ENCODE data around the gene EIF2D.
"Not testable (repeated sequence)": the region's sequence is repeated elsewhere in the genome, so short reads cannot be mapped to it uniquely, and the experiment has no call there.

Gene EIF2D, protein sequence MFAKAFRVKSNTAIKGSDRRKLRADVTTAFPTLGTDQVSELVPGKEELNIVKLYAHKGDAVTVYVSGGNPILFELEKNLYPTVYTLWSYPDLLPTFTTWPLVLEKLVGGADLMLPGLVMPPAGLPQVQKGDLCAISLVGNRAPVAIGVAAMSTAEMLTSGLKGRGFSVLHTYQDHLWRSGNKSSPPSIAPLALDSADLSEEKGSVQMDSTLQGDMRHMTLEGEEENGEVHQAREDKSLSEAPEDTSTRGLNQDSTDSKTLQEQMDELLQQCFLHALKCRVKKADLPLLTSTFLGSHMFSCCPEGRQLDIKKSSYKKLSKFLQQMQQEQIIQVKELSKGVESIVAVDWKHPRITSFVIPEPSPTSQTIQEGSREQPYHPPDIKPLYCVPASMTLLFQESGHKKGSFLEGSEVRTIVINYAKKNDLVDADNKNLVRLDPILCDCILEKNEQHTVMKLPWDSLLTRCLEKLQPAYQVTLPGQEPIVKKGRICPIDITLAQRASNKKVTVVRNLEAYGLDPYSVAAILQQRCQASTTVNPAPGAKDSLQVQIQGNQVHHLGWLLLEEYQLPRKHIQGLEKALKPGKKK

DNA sequence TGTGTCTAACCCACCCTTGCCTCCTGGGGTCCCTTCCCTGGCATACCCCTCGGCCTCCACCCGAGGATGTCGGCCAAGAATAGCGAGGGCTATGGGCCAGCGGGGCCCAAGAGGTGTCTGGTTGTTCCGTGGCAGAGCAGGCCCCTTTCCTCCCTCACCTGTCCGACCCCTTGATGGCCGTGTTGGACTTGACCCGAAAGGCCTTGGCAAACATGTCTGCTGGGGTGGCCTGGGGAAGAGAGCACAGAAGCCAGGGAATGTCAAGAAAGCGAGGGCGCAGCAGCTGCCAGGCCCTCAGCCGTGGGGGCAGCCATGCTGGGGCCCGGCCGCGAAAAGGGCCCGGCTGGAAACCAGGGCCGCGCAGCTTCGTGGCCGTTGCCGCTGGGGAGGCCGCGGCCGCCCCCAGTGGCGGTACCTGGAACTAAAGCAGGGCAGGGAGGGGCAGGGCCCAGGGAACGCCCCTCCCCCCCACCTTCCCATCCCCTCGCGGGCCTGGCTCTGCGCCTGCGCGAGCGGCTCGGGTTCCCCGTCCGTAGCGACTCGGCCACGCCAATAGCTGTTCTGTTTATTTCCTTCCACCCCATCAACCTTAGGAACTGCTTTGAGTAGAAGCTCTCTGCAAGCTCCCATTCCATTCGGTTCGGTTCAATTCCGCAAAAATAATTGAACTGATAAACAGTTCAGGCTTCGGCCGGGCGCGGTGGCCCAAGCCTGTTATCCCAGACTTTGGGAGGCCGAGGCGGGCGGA is at the start of gene EIF2D:
TSS of gene EIF2D (minus strand) at position 337 of the 748 bp plus-strand sequence. CDS start at position 214, 123 bp downstream.
- DNase-seq, result peak; percentile 93

DNA sequence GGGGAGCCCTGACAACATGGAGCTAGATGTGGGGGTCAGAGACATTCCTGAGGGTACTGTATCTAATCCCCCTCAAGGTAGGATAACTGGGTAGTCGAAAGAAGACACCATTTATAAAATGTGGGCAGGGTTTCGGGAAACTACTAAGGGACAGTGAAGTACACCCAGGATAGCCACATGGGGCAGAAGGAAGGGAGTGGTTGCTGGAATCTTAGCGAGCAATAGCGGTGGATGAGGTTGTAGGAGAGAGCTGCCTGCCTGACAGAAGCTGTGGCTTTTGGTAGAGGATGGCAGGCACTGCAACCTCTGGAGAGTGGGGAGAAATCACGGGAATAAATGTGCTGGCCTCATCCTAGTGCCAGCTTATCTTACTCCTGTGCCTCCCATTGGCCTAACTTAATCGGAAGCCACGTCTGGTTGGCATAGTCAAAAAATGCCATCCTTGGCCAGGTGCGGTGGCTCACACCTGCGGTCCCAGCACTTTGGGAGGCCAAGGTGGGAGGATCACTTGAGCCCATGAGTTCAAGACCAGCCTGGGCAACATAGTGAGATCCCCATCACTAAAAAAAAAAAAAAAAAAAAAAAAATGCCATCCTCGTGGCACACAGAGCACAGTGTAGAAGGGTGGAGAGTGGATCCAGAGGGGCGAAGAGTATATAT is 49.0 kb upstream of the EIF2D start:
- DNase-seq, result no peak

DNA sequence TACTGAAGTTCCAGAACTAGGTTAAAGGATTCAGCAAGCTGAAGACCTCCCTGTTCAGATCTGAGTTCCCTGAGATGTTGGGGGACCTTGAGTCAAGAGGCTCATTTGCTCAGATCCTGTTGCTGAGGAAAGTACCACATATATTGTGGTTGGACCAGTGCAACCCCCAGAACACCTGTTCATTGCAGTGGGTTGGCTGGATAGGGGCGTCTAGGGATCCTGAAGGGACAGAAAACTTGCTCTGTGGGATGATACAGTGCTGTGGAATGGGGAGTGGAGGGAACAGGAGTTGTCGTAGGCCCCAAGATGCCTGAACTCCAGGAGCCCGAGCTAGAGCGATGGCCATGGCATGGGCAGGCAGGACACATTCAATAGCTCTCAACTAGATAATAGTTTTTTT is 47.9 kb upstream of the EIF2D start:
- no peak for DNase-seq

DNA sequence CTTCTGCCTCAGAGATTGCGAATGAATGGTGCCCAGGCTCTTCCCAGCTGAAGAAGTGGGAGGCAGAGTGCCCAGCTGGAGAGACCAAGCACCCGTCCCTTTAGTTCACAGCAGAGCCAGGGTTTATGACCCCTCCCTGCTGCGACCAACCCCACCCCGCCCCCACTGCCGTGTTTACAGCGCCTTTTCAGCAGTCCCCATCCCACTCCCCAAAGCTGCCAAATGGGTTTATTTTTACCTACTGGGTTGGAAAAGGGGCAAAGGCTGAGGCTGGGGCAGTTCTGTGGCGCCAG is 46.7 kb upstream of the EIF2D start:
- no peak for DNase-seq

DNA sequence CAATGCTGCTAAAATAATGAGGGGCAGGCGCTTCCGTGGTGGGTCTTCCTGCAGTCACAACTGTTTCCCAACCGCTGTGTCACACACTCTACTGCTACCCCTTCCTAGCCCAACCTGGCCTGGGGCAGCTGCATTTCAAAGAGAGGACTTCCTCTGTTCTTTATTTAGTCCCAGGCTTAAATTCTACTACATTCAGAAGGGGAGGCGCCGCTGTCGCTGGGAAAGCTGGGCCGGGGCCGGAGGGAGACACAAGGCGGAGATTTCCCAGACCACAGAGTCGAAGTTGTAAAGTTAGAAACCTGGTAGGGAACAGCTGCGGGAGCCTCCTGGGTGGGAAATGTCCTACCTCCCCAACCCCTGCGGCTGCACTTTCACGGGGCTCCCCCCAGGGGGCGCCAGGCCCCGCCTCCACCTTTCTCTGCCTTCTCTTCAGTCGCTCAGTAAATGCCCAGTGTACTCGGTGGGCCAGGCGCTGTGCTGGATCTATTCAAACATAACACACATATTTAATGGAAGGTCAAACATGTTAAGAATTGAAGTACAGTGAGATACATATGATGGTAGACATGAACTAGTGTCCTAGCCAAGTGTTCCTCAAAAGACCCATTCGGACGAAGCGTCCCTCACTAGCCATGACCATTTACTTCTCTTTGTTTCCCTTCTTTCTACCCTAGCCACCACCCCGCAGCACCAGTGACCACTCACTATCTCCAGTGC is 46.2 kb upstream of the EIF2D start:
- peak; percentile 48 for DNase-seq

DNA sequence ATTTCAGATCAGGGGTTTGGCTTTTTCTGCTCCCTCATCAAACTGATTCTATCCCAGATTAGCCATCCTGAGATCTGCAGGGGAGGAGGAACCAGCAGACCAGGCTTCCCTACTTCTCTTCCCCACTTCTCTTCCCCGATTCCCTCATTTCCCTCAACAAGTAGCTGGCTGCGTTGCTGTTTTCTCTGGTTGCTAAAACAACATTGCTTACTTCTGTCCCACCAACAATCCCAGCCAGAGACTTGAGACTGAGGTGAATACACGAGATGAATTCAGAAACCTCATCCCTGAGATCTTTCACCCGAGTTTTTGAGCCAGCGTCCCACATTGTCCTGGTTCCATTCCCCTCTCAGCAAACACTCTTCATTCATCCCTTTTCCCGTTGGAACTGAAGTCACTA is 45.5 kb upstream of the EIF2D start:
- no peak for DNase-seq

DNA sequence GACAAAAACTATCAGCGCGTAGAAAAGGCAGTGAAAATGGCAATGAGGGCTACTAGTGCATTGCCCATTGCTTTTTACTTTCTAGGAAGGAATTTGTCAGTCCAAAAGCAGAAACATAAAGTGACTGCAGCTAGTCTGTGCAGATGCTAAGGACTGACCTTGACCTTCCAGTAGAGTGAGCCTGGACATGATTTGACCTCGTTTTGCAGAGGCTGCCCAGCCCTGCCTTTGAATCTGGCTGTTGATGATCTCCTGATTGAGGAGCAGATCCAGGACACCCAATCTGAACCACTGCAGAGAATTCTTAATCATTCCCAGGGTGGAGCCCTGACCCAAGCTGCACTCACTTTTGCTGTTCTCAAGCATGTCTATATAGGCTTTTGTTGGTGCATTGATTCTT is 44.7 kb upstream of the EIF2D start:
- no peak for DNase-seq

DNA sequence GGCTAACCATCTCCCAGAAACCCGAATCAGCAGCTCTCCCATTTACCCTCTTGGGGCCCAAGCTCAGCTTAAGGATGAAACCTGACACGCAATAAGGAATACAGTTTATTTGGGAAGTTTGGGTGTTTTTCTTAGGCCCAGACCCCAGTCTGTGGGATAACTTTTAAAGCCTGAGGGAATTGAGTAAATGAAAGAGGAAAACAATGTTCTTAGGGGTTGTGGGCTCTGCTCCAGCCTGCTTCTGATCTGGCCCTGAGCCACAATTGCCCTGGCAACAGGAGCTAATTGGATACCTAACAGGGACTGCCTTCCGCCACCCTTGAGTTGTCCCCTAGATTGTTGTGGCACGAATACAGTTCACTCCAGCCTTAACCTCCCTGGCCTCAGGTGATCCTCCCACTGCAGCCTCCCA is 43.2 kb upstream of the EIF2D start:
- no peak for DNase-seq

DNA sequence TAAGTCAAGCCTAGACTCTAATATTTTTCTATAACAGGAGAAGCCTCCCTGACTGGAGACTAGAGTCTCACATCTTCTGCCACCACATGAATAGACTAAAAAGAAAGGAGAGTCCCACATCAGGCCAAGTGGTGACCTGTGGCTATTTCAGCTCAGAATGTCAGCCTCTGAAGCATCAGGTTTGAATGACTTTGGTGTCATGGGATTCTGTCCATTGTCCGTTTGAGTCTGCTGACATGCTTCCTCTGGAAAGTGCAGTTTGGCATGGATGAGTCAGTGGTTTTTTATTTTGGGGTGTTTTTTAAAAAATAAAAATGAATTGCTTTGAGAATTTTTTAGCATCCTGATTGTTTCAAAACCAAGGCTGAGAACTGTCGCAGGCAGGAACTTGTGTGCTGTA is 42.6 kb upstream of the EIF2D start:
- no peak for DNase-seq

DNA sequence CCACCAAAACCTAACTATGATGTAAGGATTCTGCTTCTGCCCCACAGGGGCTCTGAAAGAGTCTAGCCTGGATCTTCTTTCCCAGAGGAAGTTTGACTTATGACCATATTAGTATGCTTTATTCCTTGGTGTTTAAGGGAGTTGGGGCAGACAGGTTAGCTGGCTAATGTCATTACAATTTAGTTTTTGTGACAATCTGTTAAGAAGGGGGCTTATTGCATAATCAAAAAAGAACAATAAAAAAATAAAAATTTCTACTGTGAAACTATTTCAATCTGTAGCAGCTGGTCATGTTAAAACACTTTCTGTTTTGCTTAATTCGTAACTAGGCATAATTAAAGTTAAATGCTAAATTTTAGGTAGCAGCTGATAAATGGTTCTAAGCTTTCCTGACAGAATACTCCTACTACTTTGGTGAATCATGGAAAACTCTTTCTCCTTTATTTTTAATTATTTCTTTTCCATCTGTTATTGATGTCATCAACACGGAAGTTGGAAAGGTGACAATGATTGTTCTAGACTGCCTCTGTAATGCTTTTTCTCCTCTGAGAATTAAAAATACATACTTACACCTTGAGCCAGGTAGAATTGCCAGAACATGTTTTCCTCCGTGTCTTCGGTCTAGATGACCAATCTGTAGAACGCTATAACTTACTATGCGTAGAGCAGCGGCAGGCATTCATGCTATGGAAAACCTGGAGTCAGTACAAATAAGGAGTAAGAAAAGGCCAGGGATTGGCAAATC is 41.6 kb upstream of the EIF2D start:
- DNase-seq, result no peak

DNA sequence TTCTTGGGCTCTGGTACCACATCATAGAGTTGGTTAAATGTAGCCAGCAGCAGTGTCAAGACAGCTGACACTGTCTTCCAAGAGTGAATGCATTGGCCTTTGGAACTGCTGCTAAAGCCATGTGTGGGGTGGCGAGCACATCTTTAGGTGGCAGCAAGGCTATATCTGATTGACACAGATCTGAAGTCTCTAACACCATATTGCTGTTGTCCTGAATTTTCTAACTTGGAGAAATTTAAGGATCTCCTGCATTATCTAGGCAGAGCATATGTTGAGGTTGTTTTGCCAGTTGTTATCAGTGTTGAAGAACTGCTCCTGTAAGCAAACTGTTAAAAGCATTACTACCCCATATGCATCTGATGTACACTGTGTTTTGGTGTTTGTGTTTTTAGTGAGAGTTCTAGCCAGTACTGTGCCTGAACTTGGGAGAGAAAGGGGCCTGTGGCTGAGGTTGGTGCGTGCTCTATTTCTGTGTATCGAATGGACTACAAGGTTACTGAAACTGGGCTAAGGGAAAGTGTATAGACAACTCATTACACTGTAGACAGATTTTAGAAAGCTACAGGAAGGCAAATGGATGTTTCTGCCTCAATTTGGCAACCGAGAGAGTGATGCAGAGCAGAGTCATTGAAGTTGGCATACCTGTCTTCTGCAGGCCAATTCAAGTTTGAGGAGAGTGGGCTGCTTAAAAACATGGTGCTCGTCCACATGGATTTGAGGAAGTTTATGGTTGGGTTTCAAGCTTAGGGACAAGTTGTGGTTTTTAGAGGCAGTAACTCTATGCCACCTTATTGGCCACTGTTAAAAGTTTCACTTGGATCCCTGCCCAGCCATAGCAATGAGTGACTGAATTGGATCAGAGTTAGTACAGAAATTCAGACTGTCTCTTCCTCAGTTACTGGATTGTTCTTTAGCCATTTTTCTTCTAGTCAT is 40.0 kb upstream of the EIF2D start:
- DNase-seq, result no peak

DNA sequence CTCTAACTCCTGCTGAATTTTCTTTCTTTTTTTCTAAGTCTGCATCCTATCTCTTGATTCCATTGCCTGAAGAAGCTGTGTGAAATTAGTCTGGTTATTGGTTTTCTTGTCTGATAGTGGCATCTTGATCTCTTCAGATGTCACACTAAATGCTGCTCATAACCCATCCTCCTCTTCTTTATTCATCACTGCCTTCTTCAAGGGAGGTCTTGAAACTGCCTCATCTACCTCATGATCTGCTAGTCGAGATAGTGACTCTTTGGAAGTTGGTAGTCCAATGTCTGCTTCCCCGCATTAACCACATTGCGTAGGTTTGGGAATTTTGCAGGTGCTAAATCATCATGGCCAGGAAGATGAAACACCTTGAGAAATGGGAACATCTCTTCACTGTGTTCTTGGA is 38.7 kb upstream of the EIF2D start:
- DNase-seq, result no peak

DNA sequence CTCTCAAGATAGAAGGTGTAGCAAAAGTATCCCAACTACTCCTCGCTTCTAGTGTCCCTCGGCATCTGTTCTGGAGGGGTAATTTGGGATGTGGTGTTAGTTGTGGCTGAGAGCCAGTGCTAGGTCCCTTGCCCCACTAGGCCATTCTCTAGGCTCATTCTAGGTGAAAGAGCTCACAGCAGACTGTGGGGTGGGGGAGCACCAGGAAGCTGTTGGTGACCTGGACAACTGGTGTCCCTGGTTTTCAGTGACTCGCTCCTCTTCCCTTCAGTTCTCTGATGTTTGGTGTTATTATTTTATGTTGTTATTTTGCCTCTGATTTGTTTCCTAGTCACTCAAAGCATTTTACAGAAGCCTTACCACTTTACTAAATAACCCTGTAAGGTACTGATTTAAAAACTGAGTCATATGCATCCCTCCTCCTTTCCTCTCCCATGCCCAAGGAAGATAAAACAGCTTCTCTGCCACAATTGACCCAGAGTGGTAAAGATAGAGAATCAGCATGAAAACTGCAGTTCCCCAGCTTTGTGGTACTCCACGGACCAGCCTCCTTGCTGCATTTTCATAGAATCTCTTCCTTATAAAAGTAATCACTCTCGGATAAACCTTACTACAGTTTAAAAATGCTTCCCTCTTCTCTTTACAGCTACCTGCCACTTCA is 37.1 kb upstream of the EIF2D start:
- no peak for DNase-seq

DNA sequence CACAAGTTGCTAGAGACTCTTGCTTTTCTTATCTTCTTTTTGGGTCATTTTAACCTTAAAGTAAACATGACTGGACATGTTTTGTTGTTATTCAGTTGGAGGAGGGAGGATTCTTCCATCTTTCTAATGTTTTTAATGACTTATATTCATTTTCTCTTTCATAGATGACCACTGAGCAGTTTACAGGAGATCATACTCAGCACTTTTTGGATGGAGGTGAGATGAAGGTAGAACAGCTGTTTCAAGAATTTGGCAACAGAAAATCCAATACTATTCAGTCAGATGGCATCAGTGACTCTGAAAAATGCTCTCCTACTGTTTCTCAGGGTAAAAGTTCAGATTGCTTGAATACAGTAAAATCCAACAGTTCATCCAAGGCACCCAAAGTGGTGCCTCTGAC is 35.0 kb upstream of the EIF2D start:
- DNase-seq, result no peak

DNA sequence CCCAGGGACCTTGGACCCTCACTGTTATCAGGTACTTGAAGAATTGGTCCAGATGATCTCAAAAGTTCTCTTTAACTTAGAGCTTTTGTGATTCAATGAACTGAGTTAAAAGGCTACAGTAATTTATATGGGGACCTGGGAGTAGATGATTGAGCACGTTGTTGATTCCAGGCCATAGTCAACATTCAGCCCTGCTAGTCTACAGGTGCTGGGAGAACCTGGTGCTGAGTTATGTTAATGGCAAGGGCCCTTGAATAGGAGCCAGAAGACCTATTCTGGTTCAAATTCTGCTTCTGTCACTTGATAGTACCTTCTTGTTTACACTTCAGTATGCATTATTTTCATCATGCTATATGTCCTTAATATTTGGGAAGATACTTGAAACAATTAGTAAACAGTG is 34.2 kb upstream of the EIF2D start:
- DNase-seq, result no peak

DNA sequence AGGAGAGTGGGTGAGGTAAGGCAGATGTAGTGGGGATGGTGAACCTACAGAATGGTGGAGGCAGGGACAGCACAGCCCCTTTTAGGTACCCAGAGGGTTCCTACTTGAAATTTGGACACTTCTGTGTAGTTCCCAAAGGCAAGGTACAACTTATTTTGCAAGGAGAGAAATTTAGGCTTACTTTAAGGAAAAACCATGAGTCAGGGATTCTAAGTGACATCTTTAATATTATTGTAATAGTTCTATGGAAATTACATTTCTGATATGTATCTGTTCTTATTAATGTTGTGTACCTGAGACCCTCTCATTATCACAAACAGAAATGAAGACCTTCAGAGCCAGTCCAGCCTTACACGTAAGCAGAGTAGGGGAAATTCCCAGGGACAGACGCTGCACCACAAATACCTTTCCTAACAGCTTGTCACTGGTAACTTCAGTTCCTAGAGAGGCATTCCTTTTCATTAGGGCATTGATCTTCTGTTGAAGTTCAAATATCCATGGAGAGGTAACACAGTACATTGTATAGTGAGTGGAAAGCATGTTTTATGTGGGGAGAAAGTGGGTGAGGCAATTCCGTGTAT is 30.9 kb upstream of the EIF2D start:
- DNase-seq, result no peak

DNA sequence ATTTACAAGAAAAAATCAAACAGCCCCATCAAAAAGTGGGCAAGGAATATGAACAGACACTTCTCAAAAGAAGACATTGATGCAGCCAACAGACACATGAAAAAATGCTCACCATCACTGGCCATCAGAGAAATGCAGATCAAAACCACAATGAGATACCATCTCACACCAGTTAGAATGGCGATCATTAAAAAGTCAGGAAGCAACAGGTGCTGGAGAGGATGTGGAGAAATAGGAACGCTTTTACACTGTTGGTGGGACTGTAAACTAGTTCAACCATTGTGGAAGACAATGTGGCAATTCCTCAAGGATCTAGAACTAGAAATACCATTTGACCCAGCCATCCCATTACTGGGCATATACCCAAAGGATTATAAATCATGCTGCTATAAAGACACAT is 29.8 kb upstream of the EIF2D start:
- DNase-seq, result not testable (repeated sequence)

DNA sequence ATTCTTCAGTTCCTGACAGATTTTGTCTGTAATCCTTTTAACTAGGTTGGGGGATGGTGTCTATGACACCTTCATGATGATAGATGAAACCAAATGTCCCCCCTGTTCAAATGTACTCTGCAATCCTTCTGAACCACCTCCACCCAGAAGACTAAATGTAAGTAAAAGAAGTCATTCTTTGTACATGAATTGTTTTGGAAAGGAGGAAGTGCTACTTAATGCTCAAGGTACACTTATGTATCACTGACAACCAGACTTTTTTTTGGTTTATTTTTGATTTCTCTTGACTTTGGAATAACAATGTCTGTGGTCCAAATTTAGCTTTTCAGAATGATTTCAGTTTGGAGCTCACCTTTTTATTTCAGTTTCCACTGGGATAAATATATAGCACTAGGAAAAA is 25.3 kb upstream of the EIF2D start:
- DNase-seq, result no peak

DNA sequence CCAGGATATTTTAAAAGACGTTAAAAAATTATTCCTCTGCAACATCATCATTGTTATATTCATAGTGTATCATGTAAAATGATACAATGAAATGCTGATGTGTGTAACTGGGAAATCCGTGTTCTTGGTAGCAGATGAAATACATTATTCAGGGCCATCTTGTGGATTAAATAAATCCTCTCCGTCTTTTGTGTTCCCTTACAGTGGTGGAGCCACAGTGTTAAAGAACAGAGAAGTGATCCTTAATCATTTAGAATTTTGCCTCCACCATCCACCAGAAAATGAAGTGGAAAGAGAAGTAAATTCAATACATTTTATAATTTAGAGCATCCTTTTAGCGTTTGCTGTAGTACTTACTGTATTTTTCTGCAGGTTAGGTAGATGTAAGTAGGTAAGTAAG is 24.4 kb upstream of the EIF2D start:
- DNase-seq, result no peak

DNA sequence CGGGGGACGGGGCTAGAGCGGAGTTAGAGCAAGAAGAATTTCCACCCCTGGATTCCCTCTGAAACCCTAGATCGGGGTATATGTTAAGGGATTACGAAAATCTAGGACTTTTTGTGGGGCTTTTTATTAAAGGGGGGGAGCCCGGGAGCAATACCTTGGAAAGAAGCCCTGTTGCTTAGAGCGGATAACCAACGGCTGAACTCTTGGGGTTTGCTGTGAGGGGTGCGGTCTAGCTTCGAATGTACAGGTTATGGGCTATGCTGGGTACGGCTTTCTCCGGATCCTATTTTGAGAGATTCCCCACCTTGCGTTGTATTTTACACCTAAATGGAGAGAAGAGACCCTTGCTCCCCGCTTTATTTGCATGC is 23.7 kb upstream of the EIF2D start:
- no peak for DNase-seq

Data from activated naive CD4-positive, alpha-beta T cell treated with anti-CD3 and anti-CD28 coated beads, Interleukin-2, amount 50 U/mL, for 16 hours (primary cell).